Tibial artery (tissue), 4 donors: ENCODE measurements around the gene PLAGL2.

Experiments
- DNase-seq, 2 donors: peaks; one replicate each; pipeline ENCODE4 v3.0.0-alpha.2; 2019
- H3K27ac ChIP-seq, 2 donors: fragments of 200-600 bp; sonication (generic) in 1 of 2; 1 replicate in 1 of 2; 2 replicates in 1 of 2; pipeline ENCODE4 v1.5.1; 2018 to 2019; ENCODE audit warnings: mild to moderate bottlenecking in 1 of 2
- H3K27me3 ChIP-seq, 2 donors: fragments of 200-600 bp; sonication (generic) in 1 of 2; one replicate each; pipeline versions ENCODE4 v1.5.1 to v1.6.0; 2016 to 2019
- H3K36me3 ChIP-seq, 3 donors: fragments of 200-600 bp; sonication (generic) in 2 of 3; one replicate each; pipeline ENCODE4 v1.5.1; 2016 to 2019; ENCODE audit warnings: mild to moderate bottlenecking in 2 of 3
- H3K4me1 ChIP-seq, 4 donors: fragments of 200-600 bp; sonication (generic) in 2 of 4; 1 replicate in 3 of 4; 2 replicates in 1 of 4; pipeline ENCODE4 v1.5.1; 2016 to 2019
- H3K4me3 ChIP-seq, 2 donors: fragments of 200-600 bp; sonication (generic) in 1 of 2; 1 replicate in 1 of 2; 2 replicates in 1 of 2; pipeline ENCODE4 v1.5.1; 2018 to 2019; ENCODE audit warnings: mild to moderate bottlenecking in 2 of 2
- H3K9me3 ChIP-seq, 3 donors: fragments of 200-600 bp; sonication (generic) in 1 of 3; one replicate each; pipeline ENCODE4 v1.5.1; 2016 to 2019
- intact Hi-C: fragments of 100-400 bp; cut with DNase I; formaldehyde crosslinking; loops from one replicate; pipeline ENCODE4 v1.15.0; 2023; ENCODE audit warnings: low total_unique reads
- TF ChIP-seq, protein P1 (sequence below), 2 experiments: fragments of 200-600 bp in 1 of 2; fragments of 450-650 bp in 1 of 2; IDR thresholded peaks; one replicate each; pipeline ENCODE4 v1.5.1; 2017 to 2019; ENCODE audit warnings: antibody characterized with exemption in 2 of 2, mild to moderate bottlenecking in 1 of 2, moderate library complexity in 1 of 2

The PLAGL2 gene

GRCh38 chr20:32244959-32245358 lies 37.4 kb upstream of the PLAGL2 start:
- Histone ChIP-seq H3K36me3 (no peaks in the 10 kb centered on the region), H3K27ac (no peak overlapping the region), H3K4me3 (no peak overlapping the region), H3K4me1 (no peaks in the 10 kb centered on the region), H3K9me3 (no peaks in the 10 kb centered on the region), H3K27me3 (peaks cover 0 to 3% of the 10 kb centered on the region in 2 donors)
- TF ChIP-seq, protein P1, sequence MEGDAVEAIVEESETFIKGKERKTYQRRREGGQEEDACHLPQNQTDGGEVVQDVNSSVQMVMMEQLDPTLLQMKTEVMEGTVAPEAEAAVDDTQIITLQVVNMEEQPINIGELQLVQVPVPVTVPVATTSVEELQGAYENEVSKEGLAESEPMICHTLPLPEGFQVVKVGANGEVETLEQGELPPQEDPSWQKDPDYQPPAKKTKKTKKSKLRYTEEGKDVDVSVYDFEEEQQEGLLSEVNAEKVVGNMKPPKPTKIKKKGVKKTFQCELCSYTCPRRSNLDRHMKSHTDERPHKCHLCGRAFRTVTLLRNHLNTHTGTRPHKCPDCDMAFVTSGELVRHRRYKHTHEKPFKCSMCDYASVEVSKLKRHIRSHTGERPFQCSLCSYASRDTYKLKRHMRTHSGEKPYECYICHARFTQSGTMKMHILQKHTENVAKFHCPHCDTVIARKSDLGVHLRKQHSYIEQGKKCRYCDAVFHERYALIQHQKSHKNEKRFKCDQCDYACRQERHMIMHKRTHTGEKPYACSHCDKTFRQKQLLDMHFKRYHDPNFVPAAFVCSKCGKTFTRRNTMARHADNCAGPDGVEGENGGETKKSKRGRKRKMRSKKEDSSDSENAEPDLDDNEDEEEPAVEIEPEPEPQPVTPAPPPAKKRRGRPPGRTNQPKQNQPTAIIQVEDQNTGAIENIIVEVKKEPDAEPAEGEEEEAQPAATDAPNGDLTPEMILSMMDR (IDR thresholded peaks at IDR 0.05) = no peak
- no peak for DNase-seq
- intact Hi-C loops = no loop called here

DNA sequence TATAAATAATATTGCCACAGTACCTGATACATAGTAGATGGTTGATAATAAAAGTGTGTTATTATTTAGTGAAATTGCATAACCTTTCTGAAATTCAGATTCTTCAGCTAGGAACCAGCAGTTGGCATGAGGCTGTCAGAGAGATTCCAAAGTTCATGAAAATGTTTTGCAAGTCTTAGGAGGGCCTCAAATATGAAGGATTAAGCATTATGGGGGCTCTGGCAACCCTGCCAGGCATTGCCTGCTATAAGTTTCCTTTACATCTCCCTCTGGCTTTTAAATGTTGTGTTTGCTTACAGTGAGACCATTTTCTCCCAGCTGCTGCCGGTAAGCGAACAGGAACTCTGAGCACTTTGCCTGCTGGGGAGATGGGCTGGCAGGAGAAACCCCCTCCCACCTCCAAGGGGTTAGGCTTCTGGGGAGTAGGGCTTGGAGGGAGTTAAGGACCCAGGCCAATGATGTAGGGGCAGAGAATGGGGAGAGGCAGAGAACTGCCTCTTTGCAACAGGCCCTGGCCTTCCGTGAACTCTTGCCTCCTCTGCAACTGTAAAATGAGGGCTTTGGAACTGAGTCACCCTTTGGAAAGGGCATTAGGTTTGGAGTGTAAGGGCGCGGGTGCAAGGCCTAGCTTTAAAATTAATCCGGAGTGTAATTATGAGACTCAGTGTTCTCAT lies 36.7 kb upstream of the PLAGL2 start:
- no peaks in the 10 kb centered on the region for H3K9me3 ChIP-seq
- H3K36me3 ChIP-seq = no peaks in the 10 kb centered on the region
- TF ChIP-seq, protein P1 (IDR thresholded peaks at IDR 0.05) = no peak
- H3K27me3 ChIP-seq = peaks cover 0 to 3% of the 10 kb centered on the region in 2 donors
- no peak overlapping the region for H3K4me3 ChIP-seq
- no peaks in the 10 kb centered on the region for H3K4me1 ChIP-seq
- DNase-seq = no peak
- no peak overlapping the region for H3K27ac ChIP-seq
- intact Hi-C loops = no loop called here

- Histone ChIP-seq H3K36me3 (peaks cover 0 to 7% (median 0%) of the 10 kb centered on the region in 3 donors), H3K27ac (no peak overlapping the region), H3K4me3 (no peak overlapping the region), H3K4me1 (no peaks in the 10 kb centered on the region), H3K9me3 (no peaks in the 10 kb centered on the region), H3K27me3 (peaks cover 0 to 3% of the 10 kb centered on the region in 2 donors)
- intact Hi-C loops = no loop called here
- TF ChIP-seq, protein P1 (IDR thresholded peaks at IDR 0.05) = no peak
- DNase-seq = no peak
These were observed 34.3 kb upstream of the PLAGL2 start for GRCh38 chr20:32241807-32242206.

DNA sequence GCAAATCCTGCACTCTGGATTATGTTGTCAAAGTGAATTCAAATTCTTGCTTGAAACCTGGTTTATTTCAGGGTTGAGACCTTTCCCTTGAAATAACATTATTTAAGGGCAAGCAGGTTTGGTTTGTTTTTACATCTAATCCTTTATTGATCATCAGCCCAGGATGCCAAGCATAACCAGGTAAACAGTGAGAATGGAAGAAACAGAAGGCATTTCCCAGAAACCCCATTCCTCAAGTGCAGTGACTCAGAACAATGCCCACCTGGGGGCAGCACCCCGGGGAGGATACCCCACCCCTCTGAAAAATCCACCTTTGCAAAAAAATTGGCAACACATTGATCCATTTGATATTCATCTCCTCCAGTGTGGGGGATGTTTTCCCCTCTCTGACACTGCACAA lies 32.7 kb upstream of the PLAGL2 start:
- TF ChIP-seq, protein P1 (IDR thresholded peaks at IDR 0.05) = no peak
- Histone ChIP-seq H3K4me1 (no peaks in the 10 kb centered on the region), H3K27ac (no peak overlapping the region), H3K4me3 (no peak overlapping the region), H3K9me3 (no peaks in the 10 kb centered on the region), H3K27me3 (peaks cover 0 to 3% of the 10 kb centered on the region in 2 donors), H3K36me3 (peaks cover 5 to 21% (median 7%) of the 10 kb centered on the region in 3 donors)
- DNase-seq = no peak
- intact Hi-C loops = no loop called here

DNA sequence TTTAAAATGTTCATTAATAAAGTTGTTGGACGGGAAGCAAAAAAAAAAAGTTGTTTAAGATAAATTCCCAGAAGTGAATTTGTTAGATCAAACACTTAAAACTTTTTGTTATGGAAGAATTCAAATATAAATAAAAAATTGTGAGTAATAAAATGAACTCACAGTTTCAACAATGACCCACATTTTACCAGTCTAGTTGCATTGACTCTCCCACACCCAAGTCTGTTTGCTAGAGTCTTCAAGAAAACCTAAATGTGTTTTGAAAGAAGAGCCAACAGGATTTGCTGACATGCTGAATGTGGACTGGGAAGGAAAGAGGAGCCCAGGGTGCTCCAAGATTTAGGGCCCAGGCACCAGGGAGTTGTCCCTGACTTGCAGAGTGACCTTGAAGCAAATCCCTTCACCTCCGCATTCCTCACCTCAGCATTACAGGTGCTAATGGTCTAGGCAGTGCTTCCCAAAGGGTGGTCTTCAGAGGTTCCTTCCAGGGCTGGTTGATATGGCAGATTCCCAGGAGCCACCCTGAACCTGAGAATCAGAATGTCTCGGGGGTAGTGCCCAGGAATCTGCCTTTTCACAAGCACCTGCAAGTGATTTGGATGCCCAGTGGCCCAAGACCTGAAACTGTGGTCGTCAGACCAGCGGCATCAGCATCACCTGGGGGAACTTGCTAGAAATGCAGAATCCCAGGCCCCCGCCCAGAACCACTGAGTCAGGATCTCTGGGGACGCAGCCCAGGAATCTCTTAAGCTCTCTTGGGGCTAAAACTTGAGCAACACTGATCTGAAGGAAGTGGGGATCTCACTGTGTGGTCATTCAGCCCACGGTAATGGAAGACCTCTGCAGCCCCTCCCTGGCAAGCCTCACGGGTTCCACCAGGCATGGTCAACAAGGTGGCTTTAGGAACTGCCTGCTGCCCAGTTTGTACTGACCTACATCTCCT lies 31.2 kb upstream of the PLAGL2 start:
- intact Hi-C loops = no loop called here
- TF ChIP-seq, protein P1 (IDR thresholded peaks at IDR 0.05) = no peak
- H3K9me3 ChIP-seq = no peaks in the 10 kb centered on the region
- no peaks in the 10 kb centered on the region for H3K4me1 ChIP-seq
- H3K36me3 ChIP-seq = peaks cover 12 to 36% (median 17%) of the 10 kb centered on the region in 3 donors
- H3K27me3 ChIP-seq = peaks cover 0 to 3% of the 10 kb centered on the region in 2 donors
- no peak for DNase-seq
- H3K4me3 ChIP-seq = no peak overlapping the region
- H3K27ac ChIP-seq = no peak overlapping the region
